Neuron (in vitro differentiated cells): ENCODE data around the gene ZBTB20.

Experiments
- H2AFZ ChIP-seq: one replicate; pipeline ENCODE4 v1.6.1; 2013; ENCODE audit warnings: low read depth, mild to moderate bottlenecking, inconsistent platforms, low read length, moderate library complexity
- H3K27me3 ChIP-seq: one replicate; pipeline ENCODE4 v1.6.1; 2013; ENCODE audit warnings: low read length; ENCODE audit not compliant: insufficient read depth
- H3K36me3 ChIP-seq: one replicate; pipeline ENCODE4 v1.6.1; 2013; ENCODE audit warnings: low read length; ENCODE audit not compliant: insufficient read depth
- H3K4me1 ChIP-seq: one replicate; pipeline ENCODE4 v1.6.1; 2013; ENCODE audit warnings: low read length; ENCODE audit not compliant: insufficient read depth
- H3K4me3 ChIP-seq: 2 replicates; pipeline ENCODE4 v1.5.1; 2013; ENCODE audit warnings: mild to moderate bottlenecking, low read length, moderate library complexity
- H3K9me3 ChIP-seq: one replicate; pipeline ENCODE4 v1.6.1; 2013; ENCODE audit warnings: low read length

The ZBTB20 gene

DNA sequence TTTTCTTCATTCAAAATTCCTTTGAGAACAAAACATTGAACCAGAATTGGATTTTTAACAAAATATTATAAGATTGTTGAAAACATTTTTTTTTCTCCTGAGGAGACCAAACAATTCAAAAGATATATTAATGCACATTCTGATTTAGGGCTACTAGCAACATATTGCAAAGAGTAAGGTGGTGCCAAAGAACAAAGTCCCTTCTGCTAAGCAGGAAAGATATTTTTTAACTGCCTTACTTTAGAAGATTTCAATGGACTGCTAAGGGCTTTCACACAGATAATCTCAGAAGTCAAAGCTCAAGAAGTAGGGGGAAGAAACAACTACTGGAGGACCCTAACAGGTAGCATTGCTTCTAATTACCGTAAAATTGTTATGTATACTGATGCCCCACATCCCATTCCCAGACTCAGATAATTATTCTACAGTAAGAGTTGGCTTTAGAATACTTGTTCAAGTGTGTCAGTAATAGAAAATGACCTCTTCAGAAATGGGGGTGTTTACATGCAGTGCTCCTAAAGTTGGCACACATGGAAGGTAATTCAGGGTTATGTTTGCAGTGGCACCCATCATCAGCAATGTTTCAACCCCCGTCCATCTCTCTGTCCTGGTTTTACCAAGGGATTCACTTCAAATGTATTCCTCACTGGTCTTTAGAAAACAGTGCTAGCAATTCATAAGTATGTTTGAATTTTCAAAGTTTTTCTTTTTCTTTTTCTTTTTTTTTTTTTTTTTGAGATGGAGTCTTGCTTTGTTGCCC is 354.7 kb downstream of the ZBTB20 start:
- Histone ChIP-seq H3K4me3 (no peak overlapping the region), H3K36me3 (no peaks in the 10 kb centered on the region), H3K9me3 (no peaks in the 10 kb centered on the region), H2AFZ (no peak overlapping the region), H3K4me1 (peaks cover 7% of the 10 kb centered on the region), H3K27me3 (no peaks in the 10 kb centered on the region)

DNA sequence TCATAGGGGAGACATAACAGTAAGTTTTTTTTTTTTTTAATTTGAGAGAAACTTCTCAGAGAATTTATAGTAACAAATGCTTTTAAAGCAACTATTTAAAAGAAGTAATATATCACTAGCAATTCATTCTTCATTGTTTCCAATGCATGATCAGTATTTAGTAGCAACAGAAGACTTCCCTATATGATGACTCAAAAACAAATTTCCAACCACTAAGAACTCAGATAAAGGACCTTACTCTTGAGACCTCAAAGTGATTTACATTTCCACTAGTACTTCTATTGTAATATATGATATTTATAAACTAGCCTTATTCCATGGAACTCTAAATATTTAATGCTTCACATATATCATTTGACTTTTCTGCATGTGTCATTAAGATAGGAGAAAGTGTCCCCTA is 356.3 kb downstream of the ZBTB20 start:
- no peak overlapping the region for H3K4me3 ChIP-seq
- H3K36me3 ChIP-seq, result no peaks in the 10 kb centered on the region
- peaks cover 7% of the 10 kb centered on the region for H3K4me1 ChIP-seq
- H3K27me3 ChIP-seq, result no peaks in the 10 kb centered on the region
- H3K9me3 ChIP-seq, result no peaks in the 10 kb centered on the region
- no peak overlapping the region for H2AFZ ChIP-seq

DNA sequence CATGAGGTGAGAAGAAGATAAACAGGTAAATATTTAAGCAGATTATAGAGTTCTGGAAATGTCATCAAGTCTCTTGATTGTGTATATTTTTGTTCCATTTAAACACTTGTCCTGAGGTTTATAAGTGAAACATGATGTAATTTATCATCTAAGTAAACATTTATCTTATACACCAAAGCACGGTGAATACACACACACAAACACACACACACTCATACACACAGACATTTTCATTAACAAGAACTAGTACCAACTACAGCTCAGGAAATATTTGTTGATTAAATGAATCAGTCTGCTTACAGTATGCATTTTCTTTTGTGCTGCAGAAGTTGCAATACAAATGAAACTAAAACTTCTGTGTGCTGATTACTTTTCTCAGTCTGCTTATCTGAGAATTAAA is 357.3 kb downstream of the ZBTB20 start:
- Histone ChIP-seq H3K4me3 (no peak overlapping the region), H3K27me3 (no peaks in the 10 kb centered on the region), H2AFZ (no peak overlapping the region), H3K4me1 (no peaks in the 10 kb centered on the region), H3K9me3 (no peaks in the 10 kb centered on the region), H3K36me3 (no peaks in the 10 kb centered on the region)

DNA sequence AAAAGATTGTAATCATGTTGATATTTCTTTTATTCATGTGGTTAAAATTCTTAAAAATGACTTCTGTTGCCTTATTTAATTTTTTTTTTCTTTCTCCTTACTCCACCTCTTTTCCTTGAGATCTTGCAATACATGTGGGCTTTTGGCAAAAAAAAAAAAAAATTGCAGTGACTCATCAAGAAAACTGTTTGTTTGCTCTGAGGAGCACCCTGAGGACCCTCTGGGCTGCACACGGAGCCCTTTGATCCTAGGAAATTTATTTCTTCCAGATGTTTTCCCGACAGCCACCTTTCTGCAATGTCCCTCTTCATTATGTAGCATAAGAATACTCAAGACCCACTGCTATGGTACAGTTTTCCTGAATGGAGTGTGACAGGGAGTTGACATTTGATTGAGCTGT is 371.7 kb downstream of the ZBTB20 start:
- Histone ChIP-seq H3K27me3 (no peaks in the 10 kb centered on the region), H2AFZ (no peak overlapping the region), H3K9me3 (peaks cover 5% of the 10 kb centered on the region), H3K36me3 (no peaks in the 10 kb centered on the region), H3K4me1 (no peaks in the 10 kb centered on the region), H3K4me3 (no peak overlapping the region)

DNA sequence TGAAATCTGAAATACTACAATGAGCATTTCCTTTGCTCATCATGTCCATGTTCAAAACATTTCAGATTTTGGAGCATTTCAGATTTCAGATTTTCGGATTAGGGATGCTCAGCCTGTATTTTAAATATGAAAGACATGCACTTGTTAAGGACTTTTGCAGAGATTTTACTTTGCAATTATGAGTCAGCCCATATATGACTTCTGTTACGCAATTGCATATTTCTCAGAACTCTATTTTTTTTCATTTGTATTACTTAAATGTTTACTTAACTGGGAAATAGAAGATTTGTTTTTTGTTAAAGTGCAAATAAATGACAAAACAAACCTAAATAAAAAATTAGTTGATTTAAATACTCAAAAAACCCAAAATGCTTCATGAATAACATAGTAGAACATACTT is 376.2 kb downstream of the ZBTB20 start:
- Histone ChIP-seq H3K36me3 (no peaks in the 10 kb centered on the region), H3K4me1 (no peaks in the 10 kb centered on the region), H3K9me3 (peaks cover 5% of the 10 kb centered on the region)

DNA sequence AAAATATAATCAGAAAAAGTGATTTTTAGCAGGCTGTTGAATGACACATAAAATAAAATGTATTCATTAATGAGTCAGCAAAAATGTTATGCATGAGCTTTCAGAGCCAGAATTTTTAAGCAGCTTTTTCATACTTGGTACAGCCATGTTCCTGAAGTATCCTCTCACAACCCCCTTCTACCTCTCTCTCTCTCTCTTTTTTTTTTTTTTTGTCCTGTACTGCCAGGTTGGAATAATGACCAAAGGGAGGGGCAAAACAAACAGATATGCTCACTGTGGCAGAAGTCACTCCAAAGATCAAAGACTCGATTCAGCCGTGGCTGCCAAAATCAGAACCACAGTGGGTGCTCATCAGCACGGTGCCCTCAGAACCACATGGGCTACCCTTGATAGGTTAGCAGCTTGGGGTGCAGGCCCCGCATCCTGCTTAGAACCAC is 383.0 kb downstream of the ZBTB20 start:
- no peaks in the 10 kb centered on the region for H3K36me3 ChIP-seq
- no peaks in the 10 kb centered on the region for H3K9me3 ChIP-seq
- no peaks in the 10 kb centered on the region for H3K27me3 ChIP-seq
- H3K4me3 ChIP-seq, result no peak overlapping the region
- H2AFZ ChIP-seq, result no peak overlapping the region
- H3K4me1 ChIP-seq, result peaks cover 4% of the 10 kb centered on the region

More for the DNA sequence above, 376.2 kb downstream of the ZBTB20 start:
- no peak overlapping the region for H2AFZ ChIP-seq
- H3K27me3 ChIP-seq, result no peaks in the 10 kb centered on the region
- H3K4me3 ChIP-seq, result no peak overlapping the region

DNA sequence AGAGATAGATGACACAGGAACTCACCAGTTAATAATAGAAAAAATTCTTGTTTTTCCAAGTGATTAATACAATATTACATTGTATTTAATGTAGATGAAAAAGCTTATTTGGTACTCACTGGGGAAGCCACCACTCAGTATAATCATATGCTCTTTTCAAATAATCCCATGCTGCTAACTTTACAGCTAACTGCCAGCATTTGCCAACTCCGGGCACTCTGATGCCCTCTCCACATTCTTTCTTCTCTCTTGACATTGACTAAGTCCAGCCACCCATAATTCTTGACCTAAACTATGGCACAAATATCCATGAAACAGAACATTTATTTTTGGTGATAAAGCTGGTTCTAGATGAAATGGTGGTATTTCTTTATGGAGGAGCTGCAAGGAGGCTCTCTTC is 384.9 kb downstream of the ZBTB20 start:
- Histone ChIP-seq H2AFZ (no peak overlapping the region), H3K9me3 (no peaks in the 10 kb centered on the region), H3K27me3 (no peaks in the 10 kb centered on the region), H3K4me1 (peaks cover 13% of the 10 kb centered on the region), H3K4me3 (no peak overlapping the region), H3K36me3 (no peaks in the 10 kb centered on the region)

DNA sequence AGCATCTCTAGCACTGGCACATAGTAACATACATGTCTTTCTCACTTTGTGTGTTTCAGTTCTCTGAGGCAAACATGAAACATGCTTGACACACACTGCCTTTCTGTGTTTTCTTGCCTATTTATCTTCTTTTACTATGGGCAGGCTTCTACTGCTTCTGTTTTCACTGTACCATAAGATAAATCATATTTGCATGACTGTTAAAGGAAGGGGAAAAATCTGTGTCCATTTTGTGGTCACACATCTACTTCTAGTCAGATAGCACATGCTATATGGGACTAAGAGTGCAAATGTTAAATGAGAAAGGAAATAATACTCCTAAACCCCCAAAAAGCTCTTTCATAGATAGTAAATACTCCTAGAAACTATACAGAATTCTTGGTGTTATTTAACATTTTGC is 386.4 kb downstream of the ZBTB20 start:
- no peaks in the 10 kb centered on the region for H3K36me3 ChIP-seq
- no peak overlapping the region for H2AFZ ChIP-seq
- H3K4me3 ChIP-seq, result no peak overlapping the region
- H3K9me3 ChIP-seq, result no peaks in the 10 kb centered on the region
- peaks cover 13% of the 10 kb centered on the region for H3K4me1 ChIP-seq
- H3K27me3 ChIP-seq, result no peaks in the 10 kb centered on the region

DNA sequence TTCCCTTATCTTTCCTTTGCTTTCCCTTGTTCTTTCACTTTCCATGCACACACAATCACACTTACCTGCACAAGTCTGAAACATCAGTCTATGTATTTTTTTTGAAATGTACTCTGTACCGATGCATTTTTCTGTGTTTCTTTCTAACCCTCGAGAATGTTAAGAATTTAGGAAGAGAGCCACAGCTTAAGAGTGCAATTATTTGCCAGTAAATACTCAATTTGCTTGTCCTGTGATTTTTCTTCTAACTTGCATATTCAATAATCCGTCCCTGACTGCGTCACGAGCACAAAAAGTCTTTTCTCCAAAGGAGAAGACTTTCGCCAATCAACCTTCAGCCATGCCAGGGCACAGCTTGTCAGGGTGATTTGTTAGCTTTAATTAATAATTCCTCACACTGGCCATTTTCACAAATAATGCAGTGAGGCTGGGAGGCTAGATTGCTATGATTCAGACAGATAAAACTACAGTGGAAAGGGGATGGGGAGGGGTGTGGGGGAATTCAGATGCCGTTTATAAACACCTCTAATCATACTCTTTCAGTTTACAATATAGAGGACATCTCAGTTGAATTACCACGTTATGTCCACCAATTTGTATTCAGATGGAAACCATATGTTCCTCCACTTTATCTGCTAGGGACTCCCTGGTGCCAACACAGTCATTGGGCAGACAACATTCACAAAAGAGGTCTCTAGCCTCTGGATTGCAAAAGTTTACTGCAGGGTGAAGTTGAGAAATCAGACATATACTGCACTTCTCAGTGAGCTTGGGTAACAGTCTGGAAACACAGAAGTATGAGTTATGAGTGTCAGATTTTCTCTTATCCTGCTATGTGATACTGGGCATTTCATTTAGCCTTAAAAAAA is 388.0 kb downstream of the ZBTB20 start:
- Histone ChIP-seq H3K4me1 (peaks cover 13% of the 10 kb centered on the region), H3K27me3 (no peaks in the 10 kb centered on the region), H3K4me3 (no peak overlapping the region), H3K9me3 (no peaks in the 10 kb centered on the region), H3K36me3 (no peaks in the 10 kb centered on the region), H2AFZ (peak overlapping the region; percentile 18)

DNA sequence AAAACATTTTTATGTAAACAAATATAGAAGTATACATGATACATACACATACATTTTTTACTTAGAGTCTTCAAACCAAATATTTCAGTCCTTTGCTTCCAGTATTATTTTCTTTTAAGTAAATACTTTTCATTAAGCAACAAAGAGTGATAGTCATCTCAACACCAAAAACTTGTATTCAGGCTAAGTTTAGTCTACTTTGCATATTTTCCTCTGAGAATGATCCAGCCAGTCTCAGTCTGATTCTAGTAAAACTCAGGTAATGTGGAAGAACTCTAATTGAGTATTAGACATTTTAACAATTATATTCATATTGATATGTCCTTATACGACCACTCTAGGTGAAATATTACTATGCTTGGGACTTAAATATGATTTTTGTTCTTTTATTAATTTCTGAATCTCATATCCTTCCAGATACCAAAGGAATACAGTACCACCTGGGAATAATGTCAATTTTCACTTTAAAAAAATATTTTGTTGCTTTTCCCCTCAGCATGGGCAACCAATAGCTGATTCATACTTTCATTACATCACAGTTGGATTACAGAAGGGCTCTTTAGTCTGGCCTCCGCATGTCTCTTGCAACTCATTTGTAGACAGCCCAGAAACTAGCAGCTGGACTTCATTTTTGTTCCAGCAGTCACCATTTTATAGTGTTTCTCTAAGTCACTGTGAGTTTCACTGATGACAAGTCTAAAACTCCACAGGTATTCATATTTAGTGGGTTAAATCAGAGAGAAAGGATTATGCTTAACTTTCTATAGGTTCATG is 390.4 kb downstream of the ZBTB20 start:
- H3K9me3 ChIP-seq, result no peaks in the 10 kb centered on the region
- peaks cover 13% of the 10 kb centered on the region for H3K4me1 ChIP-seq

DNA sequence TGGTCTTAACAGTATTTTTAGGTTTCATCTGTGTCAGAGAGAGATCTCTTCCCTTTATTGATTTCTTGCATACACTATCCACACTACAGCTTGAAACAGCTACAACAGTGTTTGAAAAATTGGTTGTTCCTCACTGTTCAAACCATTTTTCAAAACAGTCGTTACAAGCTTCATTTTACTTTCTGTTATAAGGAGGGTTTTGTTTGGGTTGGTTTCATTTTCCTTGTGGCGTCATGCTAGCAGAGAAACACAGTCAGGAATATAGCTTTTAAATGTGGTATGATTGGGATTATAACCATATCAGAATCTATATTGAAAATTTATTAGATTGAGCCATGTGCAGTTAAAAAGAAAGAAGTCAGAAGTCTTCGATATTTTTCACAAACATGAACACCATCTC is 400.6 kb downstream of the ZBTB20 start:
- H3K4me1 ChIP-seq, result no peaks in the 10 kb centered on the region
- no peaks in the 10 kb centered on the region for H3K27me3 ChIP-seq
- no peaks in the 10 kb centered on the region for H3K9me3 ChIP-seq
- H3K4me3 ChIP-seq, result no peak overlapping the region
- H3K36me3 ChIP-seq, result no peaks in the 10 kb centered on the region
- no peak overlapping the region for H2AFZ ChIP-seq

More for the DNA sequence above, 390.4 kb downstream of the ZBTB20 start:
- Histone ChIP-seq H3K4me3 (no peak overlapping the region), H2AFZ (no peak overlapping the region), H3K36me3 (no peaks in the 10 kb centered on the region), H3K27me3 (no peaks in the 10 kb centered on the region)

DNA sequence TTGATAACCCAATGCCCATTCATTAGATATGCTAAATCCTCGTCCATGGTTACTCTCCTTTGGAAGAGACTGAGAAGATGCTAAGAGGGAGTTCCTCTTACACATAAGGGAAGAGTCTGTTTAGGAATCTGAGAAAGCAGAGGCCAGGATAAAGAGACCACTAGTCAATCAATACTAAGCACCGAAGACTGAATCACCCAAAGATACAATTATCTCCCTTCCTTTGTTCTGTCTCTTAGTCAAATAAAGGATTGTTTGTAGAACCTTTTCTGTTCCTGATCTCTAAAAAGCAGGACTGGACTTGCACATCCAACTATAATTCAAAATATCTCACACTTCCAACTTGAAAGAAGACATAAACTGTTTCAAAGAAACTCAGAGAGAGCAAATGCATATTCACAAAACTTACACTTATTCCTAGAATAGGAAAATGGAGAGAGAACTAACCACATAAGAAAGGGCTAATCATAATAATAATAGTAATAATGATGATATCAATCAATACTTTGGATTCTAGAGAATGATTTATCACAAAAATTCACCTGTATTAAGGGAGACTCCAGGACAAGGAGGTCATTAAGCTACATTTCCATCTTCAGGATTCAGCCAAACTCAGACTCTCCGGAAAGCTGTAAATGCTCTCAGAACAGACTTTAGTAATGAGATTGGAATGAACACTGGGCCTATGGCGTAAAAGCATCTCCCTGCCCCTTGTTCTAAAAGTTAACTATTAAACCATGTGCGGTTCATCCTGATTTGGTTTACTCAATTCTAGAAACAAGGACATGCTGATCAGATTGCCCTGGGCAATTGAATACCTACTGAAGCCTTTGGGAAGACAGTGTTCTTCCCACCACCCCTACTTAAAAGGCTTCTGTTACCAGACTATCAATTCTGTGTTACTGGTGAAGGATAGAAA is 401.5 kb downstream of the ZBTB20 start:
- no peaks in the 10 kb centered on the region for H3K9me3 ChIP-seq
- no peaks in the 10 kb centered on the region for H3K27me3 ChIP-seq
- H3K36me3 ChIP-seq, result no peaks in the 10 kb centered on the region
- no peaks in the 10 kb centered on the region for H3K4me1 ChIP-seq
- no peak overlapping the region for H2AFZ ChIP-seq
- H3K4me3 ChIP-seq, result no peak overlapping the region
